ENCODE data around the gene CDKN2D.

DNA sequence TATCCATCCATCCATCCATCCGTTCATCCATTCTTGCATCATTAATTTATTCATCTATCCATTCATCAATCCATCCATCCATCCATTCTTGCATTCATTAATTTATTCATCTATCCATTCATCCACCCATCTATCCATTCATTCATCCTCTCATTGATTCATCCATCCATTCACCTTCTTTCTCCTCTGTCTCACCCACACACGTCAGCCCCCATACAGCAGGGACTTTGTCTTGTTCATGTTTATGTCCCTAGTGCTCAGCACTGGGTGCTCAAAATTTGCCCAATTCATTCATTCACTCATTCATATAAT, 19.0 kb upstream of the CDKN2D start:
- no peak for TF ChIP-seq EZH2 (IDR thresholded peaks at IDR 0.05)
- no peak for TF ChIP-seq POLR2AphosphoS5 (IDR thresholded peaks at IDR 0.05; ENCODE audit: borderline replicate concordance, low read depth, low read length)
